CD14-positive monocyte (primary cell): Measurements from ENCODE around the gene OTOG. TPM values are rescaled to one million over a fixed set of nuclear protein-coding genes. Genes with fewer than 3 reads are reported as not detected.

Experiments used
- DNase-seq, 3 donors: peaks; one replicate each; pipeline ENCODE4 v3.0.0-alpha.2; 2011 to 2022
- H2AFZ ChIP-seq: 2 replicates; pipeline ENCODE4 v1.6.0; 2012; ENCODE audit warnings: mild to moderate bottlenecking, low read depth, low read length, inconsistent platforms; ENCODE audit not compliant: insufficient read depth, poor library complexity, severe bottlenecking
- H3K27ac ChIP-seq, 2 donors: 1 replicate in 1 of 2; 2 replicates in 1 of 2; pipeline ENCODE4 v1.5.1; 2012 to 2013; ENCODE audit warnings: low read length in 2 of 2, control low read depth in 1 of 2, inconsistent platforms in 1 of 2, low read depth in 1 of 2, mild to moderate bottlenecking in 1 of 2
- H3K27me3 ChIP-seq, 2 donors: one replicate each; pipeline versions ENCODE4 v1.6.0 to v1.6.1; 2011 to 2013; ENCODE audit warnings: low read length in 2 of 2; ENCODE audit not compliant: control insufficient read depth in 2 of 2, insufficient read depth in 2 of 2
- H3K36me3 ChIP-seq, 2 donors: replicated peaks in 1 of 2; 1 replicate in 1 of 2; 2 replicates in 1 of 2; pipeline versions ENCODE4 v1.5.1 to v1.6.1; 2012 to 2013; ENCODE audit warnings: low read length in 2 of 2, control low read depth in 1 of 2, inconsistent platforms in 1 of 2, mild to moderate bottlenecking in 1 of 2; ENCODE audit not compliant: insufficient read depth in 2 of 2, control insufficient read depth in 1 of 2
- H3K4me1 ChIP-seq, 2 donors: 1 replicate in 1 of 2; 2 replicates in 1 of 2; pipeline versions ENCODE4 v1.5.1 to v1.6.1; 2012 to 2013; ENCODE audit warnings: low read length in 2 of 2, control low read depth in 1 of 2, inconsistent platforms in 1 of 2, mild to moderate bottlenecking in 1 of 2, moderate library complexity in 1 of 2; ENCODE audit not compliant: insufficient read depth in 2 of 2, control insufficient read depth in 1 of 2
- H3K4me2 ChIP-seq: replicated peaks from 2 replicates; pipeline ENCODE3; 2012; ENCODE audit warnings: low read length, moderate library complexity, mild to moderate bottlenecking; ENCODE audit not compliant: poor library complexity, severe bottlenecking; ENCODE audit errors: extremely low read depth
- H3K4me3 ChIP-seq, 3 experiments: fragments of 200-600 bp in 1 of 3; sonication (generic) in 1 of 3; replicated peaks in 1 of 3; 1 replicate in 2 of 3; 2 replicates in 1 of 3; pipeline ENCODE4 v1.5.1; 2011 to 2013; ENCODE audit warnings: low read length in 3 of 3, mild to moderate bottlenecking in 3 of 3, control low read depth in 2 of 3, low read depth in 2 of 3, inconsistent platforms in 1 of 3, moderate library complexity in 1 of 3
- H3K79me2 ChIP-seq: 2 replicates; pipeline ENCODE4 v1.6.0; 2012; ENCODE audit warnings: mild to moderate bottlenecking, control low read depth, inconsistent platforms, low read length, moderate library complexity; ENCODE audit not compliant: insufficient read depth
- H3K9ac ChIP-seq: 2 replicates; pipeline ENCODE4 v1.6.0; 2017; ENCODE audit warnings: low read length, mild to moderate bottlenecking; ENCODE audit not compliant: insufficient read depth, poor library complexity, severe bottlenecking
- H3K9me3 ChIP-seq, 2 donors: replicated peaks in 1 of 2; 1 replicate in 1 of 2; 2 replicates in 1 of 2; pipeline versions ENCODE4 v1.5.1 to v1.6.1; 2012 to 2013; ENCODE audit warnings: low read length in 2 of 2, control low read depth in 1 of 2; ENCODE audit not compliant: control insufficient read depth in 1 of 2, insufficient read depth in 1 of 2
- H4K20me1 ChIP-seq: 2 replicates; pipeline ENCODE4 v1.6.0; 2012; ENCODE audit warnings: mild to moderate bottlenecking, low read length, control low read depth, moderate library complexity; ENCODE audit not compliant: insufficient read depth
- H3K27ac Mint-ChIP-seq, 7 donors: one replicate each; pipeline ENCODE4 v1.8.0; 2020; ENCODE audit warnings: mild to moderate bottlenecking in 7 of 7, mixed read lengths in 7 of 7, moderate library complexity in 6 of 7, inconsistent platforms in 2 of 7
- H3K27me3 Mint-ChIP-seq, 3 donors: one replicate each; pipeline ENCODE4 v1.8.0; 2021 to 2022; ENCODE audit warnings: low read depth in 3 of 3, mild to moderate bottlenecking in 3 of 3, mixed read lengths in 3 of 3, moderate library complexity in 3 of 3, inconsistent platforms in 1 of 3
- H3K36me3 Mint-ChIP-seq, 2 donors: one replicate each; pipeline ENCODE4 v1.8.0; 2020; ENCODE audit warnings: mixed read lengths in 2 of 2, inconsistent platforms in 1 of 2, mild to moderate bottlenecking in 1 of 2
- H3K4me1 Mint-ChIP-seq: one replicate; pipeline ENCODE4 v1.8.0; 2020; ENCODE audit warnings: mild to moderate bottlenecking, mixed read lengths
- H3K4me3 Mint-ChIP-seq, 2 donors: one replicate each; pipeline ENCODE4 v1.8.0; 2020; ENCODE audit warnings: mild to moderate bottlenecking in 2 of 2, mixed read lengths in 2 of 2, moderate library complexity in 1 of 2
- H3K9me3 Mint-ChIP-seq, 7 donors: one replicate each; pipeline ENCODE4 v1.8.0; 2020 to 2022; ENCODE audit warnings: mixed read lengths in 7 of 7, mild to moderate bottlenecking in 6 of 7, moderate library complexity in 6 of 7, inconsistent platforms in 2 of 7
- CTCF ChIP-seq: fragments of 200-600 bp; IDR thresholded peaks from one replicate; pipeline ENCODE4 v1.8.0; 2022; ENCODE audit warnings: antibody characterized with exemption, mild to moderate bottlenecking
- WGBS: methylation state at CpG from one replicate; pipeline ENCODE4 v1.1.5; 2013; ENCODE audit warnings: missing lambda C conversion rate; ENCODE audit not compliant: insufficient coverage; 5-methylcytosine and 5-hydroxymethylcytosine counted together
- intact Hi-C, 2 donors: fragments of 100-400 bp; cut with micrococcal nuclease; formaldehyde crosslinking; loops; one replicate each; pipeline versions ENCODE4 v1.15.0 to v1.15.1; 2023
- polyA plus RNA-seq, 3 donors: library from polyadenylated mRNA; depleted of rRNA in 1 of 3; unstranded in 2 of 3; stranded (reverse) in 1 of 3; fragments of 300-500 nt in 2 of 3; fragments of >200 nt in 1 of 3; fragmentation: Illumina TruSeq in 2 of 3; gene quantifications; 1 replicate in 2 of 3; 2 replicates in 1 of 3; pipeline ENCODE4 v1.2.3, GENCODE V29; 2012 to 2021

Gene OTOG
- polyA plus RNA-seq, 3 donors = not detected

- Histone ChIP-seq H3K4me1 (no peaks in the 10 kb centered on the region), H3K9ac (no peak overlapping the region), H3K79me2 (no peaks in the 10 kb centered on the region), H2AFZ (no peak overlapping the region), H4K20me1 (no peaks in the 10 kb centered on the region), H3K4me2 (no peak overlapping the region), H3K27ac (no peak overlapping the region), H3K36me3 (no peaks in the 10 kb centered on the region), H3K9me3 (no peaks in the 10 kb centered on the region), H3K27me3 (no peaks in the 10 kb centered on the region), H3K4me3 (no peak overlapping the region)
- Mint-ChIP-seq H3K4me1 (no peaks in the 10 kb centered on the region), H3K27me3 (peaks cover 0 to 4% (median 3%) of the 10 kb centered on the region in 3 donors), H3K36me3 (no peaks in the 10 kb centered on the region), H3K4me3 (no peak overlapping the region), H3K9me3 (no peaks in the 10 kb centered on the region), H3K27ac (no peak overlapping the region)
- peak in 1 of 3 donors; percentile 11 for DNase-seq
- 49% methylated on average over 6 of the region's 9 CpGs for WGBS
- TF ChIP-seq CTCF = peak; percentile 65
- intact Hi-C loops = no loop called here
These were observed 18.8 kb upstream of the OTOG start for GRCh38 chr11:17528181-17528691.

- Histone ChIP-seq H3K4me3 (no peak overlapping the region), H3K27me3 (no peaks in the 10 kb centered on the region), H3K9ac (no peak overlapping the region), H3K4me1 (no peaks in the 10 kb centered on the region), H3K36me3 (no peaks in the 10 kb centered on the region), H3K27ac (no peak overlapping the region), H2AFZ (no peak overlapping the region), H3K79me2 (no peaks in the 10 kb centered on the region), H3K9me3 (no peaks in the 10 kb centered on the region), H3K4me2 (no peak overlapping the region), H4K20me1 (no peaks in the 10 kb centered on the region)
- H3K4me3 Mint-ChIP-seq = no peak overlapping the region
- no peaks in the 10 kb centered on the region for H3K36me3 Mint-ChIP-seq
- no peaks in the 10 kb centered on the region for H3K9me3 Mint-ChIP-seq
- peak overlapping the region in 1 of 7 donors; percentile 65 for H3K27ac Mint-ChIP-seq
- WGBS = 85% methylated on average over 10 of the region's 14 CpGs
- H3K27me3 Mint-ChIP-seq = peaks cover 1 to 4% (median 3%) of the 10 kb centered on the region in 3 donors
- intact Hi-C loops = no loop called here
- H3K4me1 Mint-ChIP-seq = no peaks in the 10 kb centered on the region
- TF ChIP-seq CTCF = no peak
- no peak for DNase-seq
These were observed 17.9 kb upstream of the OTOG start for GRCh38 chr11:17528906-17529843.
